ENCODE results near the gene CCDC152. TPM values are rescaled to one million over a fixed set of nuclear protein-coding genes. Genes with fewer than 3 reads are reported as not detected.

CCDC152 gene, protein sequence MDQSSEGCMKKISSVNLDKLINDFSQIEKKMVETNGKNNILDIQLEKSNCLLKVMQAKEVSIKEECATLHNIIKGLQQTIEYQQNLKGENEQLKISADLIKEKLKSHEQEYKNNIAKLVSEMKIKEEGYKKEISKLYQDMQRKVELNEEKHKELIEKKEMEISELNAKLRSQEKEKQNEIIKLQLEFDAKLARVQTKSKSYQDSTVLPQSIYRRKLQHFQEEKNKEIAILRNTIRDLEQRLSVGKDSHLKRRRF
- total RNA-seq (2021): 11.2 and 11.6 TPM in 2 replicates
- Bru-seq, nascent RNA: percentile 62 among the genes with signal in this experiment
- percentile 58 among the genes with signal in this experiment for BruChase-seq, experiment 1, labeled RNA remaining after a 2-hour chase
- BruChase-seq, experiment 2, labeled RNA remaining after a 6-hour chase: percentile 59 among the genes with signal in this experiment
- long read RNA-seq, transcript CCDC152-201 (9 exons, 3,431 nt): major isoform, 49 of 59 reads
- long read RNA-seq, partial matches to known transcripts: 0 of 59 reads
- long read RNA-seq, other reads (novel, unspliced or antisense): 10 of 59 reads

DNA sequence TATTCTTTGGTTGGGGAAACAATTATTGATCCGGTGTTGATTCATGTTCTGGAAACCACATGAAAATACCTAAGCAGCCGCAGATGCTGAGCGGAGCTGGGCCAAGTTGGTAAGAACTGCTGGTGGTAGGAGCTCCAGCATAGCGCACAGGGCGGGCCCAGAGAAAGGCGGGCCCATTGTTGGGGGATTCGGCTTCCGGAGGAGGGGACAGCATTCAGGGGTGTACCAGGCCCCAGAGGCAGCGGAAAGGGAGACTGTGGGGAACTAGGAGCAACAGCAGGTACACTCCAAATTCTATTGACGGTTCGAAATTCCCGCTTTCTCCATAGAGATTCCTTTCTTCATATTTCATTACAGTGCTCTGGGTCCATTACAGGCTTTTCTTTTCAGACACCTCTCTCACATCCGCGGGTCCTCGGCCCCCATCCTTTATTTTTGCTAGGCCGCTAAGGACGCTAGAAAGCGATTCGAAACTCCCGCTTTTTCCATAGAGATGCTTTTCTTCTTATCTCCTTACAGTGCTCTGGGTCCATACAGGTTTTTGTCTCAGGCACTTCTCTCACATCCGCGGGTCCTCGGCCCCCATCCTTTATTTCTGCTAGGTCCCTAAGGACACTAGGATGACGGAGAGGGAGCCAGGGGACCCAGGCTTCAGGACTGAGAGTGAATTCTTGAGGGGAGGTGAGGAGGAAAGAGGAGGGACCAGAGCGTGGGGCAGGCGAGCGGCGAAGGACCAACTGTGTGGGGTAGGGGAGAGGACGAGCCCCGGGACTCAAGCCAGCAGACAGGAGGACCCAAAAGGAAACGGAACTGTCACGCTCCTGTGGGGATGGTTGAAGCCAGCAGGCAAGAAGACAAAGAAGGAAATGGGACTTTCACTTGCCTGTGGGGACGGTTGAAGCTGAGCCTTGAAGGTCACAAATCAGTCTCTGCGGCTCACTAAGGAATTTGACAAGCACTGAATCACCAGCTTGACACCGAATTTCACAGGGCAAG, at the start of gene CCDC152:
Gene CCDC152 (plus strand): TSS at position 213 of the 996 bp plus-strand sequence. CDS start 2,304 bp downstream, outside the sequence.
- Histone ChIP-seq H3K27me3 (replicated peaks; ENCODE audit: insufficient read depth, low read depth, low read length, poor library complexity) (no peaks in the 10 kb centered on the region), H3K4me3 (ENCODE audit: low read depth, low read length, poor library complexity, severe bottlenecking) (peak within 1 kb of the TSS; percentile 51), H3K4me1 (ENCODE audit: insufficient read depth, low read length, poor library complexity, severe bottlenecking) (no peaks in the 10 kb centered on the region), H3K36me3 (ENCODE audit: insufficient read depth, low read length, poor library complexity, severe bottlenecking) (no peaks in the 10 kb centered on the region), H3K27ac (ENCODE audit: low read depth, low read length, poor library complexity, severe bottlenecking) (no peak within 1 kb of the TSS), H3K9me3 (ENCODE audit: low read depth, low read length, poor library complexity, severe bottlenecking) (no peaks in the 10 kb centered on the region)
- intact Hi-C loops (cut with micrococcal nuclease; ENCODE audit: unreplicated experiment): no loop called here
- CTCF ChIA-PET: no interaction called here
- POLR2A ChIA-PET (ENCODE audit: low non-redundant PET): interaction anchor here (0.7 kb wide), 1 partner anchor 1471 kb away, joined by 3 read pairs; no protein-coding TSS in a partner anchor
- peak; percentile 66 for DNase-seq (ENCODE audit: low spot score)
- BruUV-seq (replicated peaks): no TSS peak
- TF ChIP-seq, protein P1, sequence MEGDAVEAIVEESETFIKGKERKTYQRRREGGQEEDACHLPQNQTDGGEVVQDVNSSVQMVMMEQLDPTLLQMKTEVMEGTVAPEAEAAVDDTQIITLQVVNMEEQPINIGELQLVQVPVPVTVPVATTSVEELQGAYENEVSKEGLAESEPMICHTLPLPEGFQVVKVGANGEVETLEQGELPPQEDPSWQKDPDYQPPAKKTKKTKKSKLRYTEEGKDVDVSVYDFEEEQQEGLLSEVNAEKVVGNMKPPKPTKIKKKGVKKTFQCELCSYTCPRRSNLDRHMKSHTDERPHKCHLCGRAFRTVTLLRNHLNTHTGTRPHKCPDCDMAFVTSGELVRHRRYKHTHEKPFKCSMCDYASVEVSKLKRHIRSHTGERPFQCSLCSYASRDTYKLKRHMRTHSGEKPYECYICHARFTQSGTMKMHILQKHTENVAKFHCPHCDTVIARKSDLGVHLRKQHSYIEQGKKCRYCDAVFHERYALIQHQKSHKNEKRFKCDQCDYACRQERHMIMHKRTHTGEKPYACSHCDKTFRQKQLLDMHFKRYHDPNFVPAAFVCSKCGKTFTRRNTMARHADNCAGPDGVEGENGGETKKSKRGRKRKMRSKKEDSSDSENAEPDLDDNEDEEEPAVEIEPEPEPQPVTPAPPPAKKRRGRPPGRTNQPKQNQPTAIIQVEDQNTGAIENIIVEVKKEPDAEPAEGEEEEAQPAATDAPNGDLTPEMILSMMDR (conservative IDR thresholded peaks at IDR 0.05; ENCODE audit: low read depth, low read length): no peak
- no peak for TF ChIP-seq EZH2 (IDR thresholded peaks at IDR 0.05; ENCODE audit: borderline replicate concordance, low read depth, low read length, poor library complexity, severe bottlenecking)

DNA sequence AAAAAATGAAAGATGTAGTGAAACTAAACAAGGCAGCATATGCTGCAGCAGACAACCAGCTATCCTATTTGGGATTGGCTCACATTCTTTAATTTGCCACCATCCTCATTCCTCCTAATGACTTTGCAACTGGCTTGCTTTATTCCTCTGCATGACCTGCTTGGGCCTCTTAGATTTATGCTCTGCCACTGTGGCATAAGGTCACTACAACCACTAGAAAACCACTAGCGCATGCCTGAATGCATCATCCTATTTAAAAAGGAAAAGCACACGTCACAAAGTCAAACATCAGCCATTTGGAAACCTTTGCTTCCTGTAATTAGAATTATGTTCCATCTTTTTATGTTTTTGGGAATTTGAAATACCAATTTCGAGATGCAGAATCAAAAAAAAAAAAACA, 40.8 kb upstream of the CCDC152 start:
- POLR2A ChIA-PET (ENCODE audit: low non-redundant PET): no interaction called here
- intact Hi-C loops (cut with micrococcal nuclease; ENCODE audit: unreplicated experiment): no loop called here
- peaks cover 41% of the 10 kb centered on the region for H3K27me3 ChIP-seq (replicated peaks; ENCODE audit: insufficient read depth, low read depth, low read length, poor library complexity)
- H3K9me3 ChIP-seq (ENCODE audit: low read depth, low read length, poor library complexity, severe bottlenecking): no peaks in the 10 kb centered on the region
- no TSS peak for BruUV-seq (replicated peaks)
- TF ChIP-seq EZH2 (IDR thresholded peaks at IDR 0.05; ENCODE audit: borderline replicate concordance, low read depth, low read length, poor library complexity, severe bottlenecking): no peak
- TF ChIP-seq, protein P1 (conservative IDR thresholded peaks at IDR 0.05; ENCODE audit: low read depth, low read length): no peak
- no peak overlapping the region for H3K4me3 ChIP-seq (ENCODE audit: low read depth, low read length, poor library complexity, severe bottlenecking)
- CTCF ChIA-PET: no interaction called here
- DNase-seq (ENCODE audit: low spot score): no peak
- H3K4me1 ChIP-seq (ENCODE audit: insufficient read depth, low read length, poor library complexity, severe bottlenecking): no peaks in the 10 kb centered on the region
- H3K36me3 ChIP-seq (ENCODE audit: insufficient read depth, low read length, poor library complexity, severe bottlenecking): no peaks in the 10 kb centered on the region
- H3K27ac ChIP-seq (ENCODE audit: low read depth, low read length, poor library complexity, severe bottlenecking): no peak overlapping the region

DNA sequence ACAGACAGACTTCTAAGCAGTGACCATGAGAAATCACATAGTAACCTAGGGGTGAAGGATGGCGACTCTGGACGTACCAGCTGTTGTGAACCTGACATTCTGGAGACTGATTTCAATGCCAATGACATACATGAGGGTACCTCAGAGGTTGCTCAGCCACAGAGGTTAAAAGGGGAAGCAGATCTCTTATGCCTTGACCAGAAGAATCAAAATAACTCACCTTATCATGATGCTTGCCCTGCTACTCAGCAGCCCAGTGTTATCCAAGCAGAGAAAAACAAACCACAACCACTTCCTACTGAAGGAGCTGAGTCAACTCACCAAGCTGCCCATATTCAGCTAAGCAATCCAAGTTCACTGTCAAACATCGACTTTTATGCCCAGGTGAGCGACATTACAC, 38.0 kb upstream of the CCDC152 start:
- no peak overlapping the region for H3K27ac ChIP-seq (ENCODE audit: low read depth, low read length, poor library complexity, severe bottlenecking)
- H3K27me3 ChIP-seq (replicated peaks; ENCODE audit: insufficient read depth, low read depth, low read length, poor library complexity): peaks cover 51% of the 10 kb centered on the region
- ChIA-PET POLR2A (ENCODE audit: low non-redundant PET) (no interaction called here), CTCF (no interaction called here)
- TF ChIP-seq, protein P1 (conservative IDR thresholded peaks at IDR 0.05; ENCODE audit: low read depth, low read length): no peak
- no peak for TF ChIP-seq EZH2 (IDR thresholded peaks at IDR 0.05; ENCODE audit: borderline replicate concordance, low read depth, low read length, poor library complexity, severe bottlenecking)
- no TSS peak for BruUV-seq (replicated peaks)
- no peak for DNase-seq (ENCODE audit: low spot score)
- H3K36me3 ChIP-seq (ENCODE audit: insufficient read depth, low read length, poor library complexity, severe bottlenecking): no peaks in the 10 kb centered on the region
- no peaks in the 10 kb centered on the region for H3K9me3 ChIP-seq (ENCODE audit: low read depth, low read length, poor library complexity, severe bottlenecking)
- intact Hi-C loops (cut with micrococcal nuclease; ENCODE audit: unreplicated experiment): no loop called here
- no peaks in the 10 kb centered on the region for H3K4me1 ChIP-seq (ENCODE audit: insufficient read depth, low read length, poor library complexity, severe bottlenecking)
- H3K4me3 ChIP-seq (ENCODE audit: low read depth, low read length, poor library complexity, severe bottlenecking): no peak overlapping the region

All from A673 (cell line).